ENCODE data around the gene NES. TPM values are rescaled to one million over a fixed set of nuclear protein-coding genes. Genes with fewer than 3 reads are reported as not detected.

The NES gene
- total and polyA plus RNA-seq, 2 of the 8 experiments (the other 6 are each of a cell fraction or from before 2014, with no cell fraction given): 13.3 to 135 TPM

GRCh38 chr1:156629823-156630449 lies 47.3 kb downstream of the NES start (continued):
- TF ChIP-seq PHF8 (conservative IDR thresholded peaks at IDR 0.05; ENCODE audit: low read depth, low read length): no peak
- no peak for TF ChIP-seq GTF2F1 (IDR thresholded peaks at IDR 0.05; ENCODE audit: borderline replicate concordance, low read depth, low read length)
